Esophagus muscularis mucosa (tissue), 4 donors: ENCODE measurements around the gene CHST15.

Experiments used
- CTCF ChIP-seq, 3 experiments: fragments of 200-600 bp in 2 of 3; fragments of 450-650 bp in 1 of 3; sonication (generic) in 2 of 3; IDR thresholded peaks; one replicate each; pipeline ENCODE4 v1.5.1; 2017 to 2019; ENCODE audit warnings: antibody characterized with exemption in 3 of 3, mild to moderate bottlenecking in 2 of 3, moderate library complexity in 1 of 3
- EP300 ChIP-seq: sonication (generic); formaldehyde crosslinking; IDR thresholded peaks from one replicate; pipeline ENCODE4 v1.6.1; 2017; ENCODE audit warnings: antibody characterized with exemption
- POLR2A ChIP-seq: fragments of 450-650 bp; IDR thresholded peaks from one replicate; pipeline ENCODE4 v1.6.1; 2017; ENCODE audit warnings: antibody characterized with exemption, moderate library complexity, mild to moderate bottlenecking, low read depth
- POLR2AphosphoS5 ChIP-seq, 2 donors: sonication (generic); formaldehyde crosslinking; IDR thresholded peaks; one replicate each; pipeline ENCODE4 v1.6.1; 2017; ENCODE audit warnings: antibody characterized with exemption in 2 of 2

- TF ChIP-seq CTCF (IDR thresholded peaks at IDR 0.05) (no peak), POLR2A (no peak), POLR2AphosphoS5 (IDR thresholded peaks at IDR 0.05) (no peak), EP300 (no peak)
Observed at GRCh38 chr10:124007773-124008145, 85.6 kb downstream of the CHST15 start.
